ENCODE measurements around the gene TMEM17. TPM values are rescaled to one million over a fixed set of nuclear protein-coding genes. Genes with fewer than 3 reads are reported as not detected.
"Not testable (repeated sequence)": the region's sequence is repeated elsewhere in the genome, so short reads cannot be mapped to it uniquely, and the experiment has no call there.

TMEM17 gene
- total and polyA plus RNA-seq, 2 donors (not counting 1 experiment from before 2014, with no cell fraction given) = 2.5 to 4.9 TPM

DNA sequence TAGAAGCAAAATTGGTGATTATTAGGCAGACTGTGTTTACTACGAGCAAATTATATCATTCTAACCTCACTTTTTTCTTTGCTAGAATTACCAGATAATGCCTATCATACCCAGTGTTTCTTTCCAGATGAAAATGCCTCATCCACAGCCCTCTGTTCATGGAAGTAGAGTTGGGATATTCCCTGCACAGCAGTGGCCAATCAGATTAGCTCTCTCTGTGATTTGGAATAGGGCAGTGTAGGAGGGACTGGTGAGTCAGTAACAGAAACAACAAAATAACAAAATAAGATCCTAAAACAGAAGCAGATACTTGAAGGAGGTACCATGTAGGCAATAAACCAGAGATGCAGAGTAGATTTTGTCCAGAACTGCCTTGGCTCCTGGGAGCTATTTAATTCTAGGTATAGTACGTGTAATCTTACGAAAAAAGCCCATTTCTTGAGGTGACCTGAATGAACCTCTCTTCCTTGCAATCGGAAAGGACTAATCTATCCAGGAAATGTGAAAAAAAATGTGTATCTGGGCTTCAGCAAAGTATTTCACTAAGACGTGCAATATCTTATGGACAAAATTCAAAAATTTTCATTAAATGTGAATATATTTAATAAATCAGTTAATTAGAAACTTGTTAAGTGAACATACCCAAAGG, 18.4 kb upstream of the TMEM17 start:
- H3K9me3 ChIP-seq (ENCODE audit: control insufficient read depth, insufficient read depth, low read depth, low read length) = no peaks in the 10 kb centered on the region
- no peaks in the 10 kb centered on the region for H3K36me3 ChIP-seq (ENCODE audit: control insufficient read depth, insufficient read depth, low read length)
- no peaks in the 10 kb centered on the region for H4K20me1 ChIP-seq (ENCODE audit: control insufficient read depth, extremely low read depth, insufficient read depth, low read length)
- no peak for DNase-seq (ENCODE audit: low read depth in 2 of 2)
- no peak overlapping the region for H3K27ac ChIP-seq (ENCODE audit: insufficient read depth, low read length)
- no peaks in the 10 kb centered on the region for H3K27me3 ChIP-seq (ENCODE audit: control insufficient read depth, insufficient read depth, low read length)
- H3K9ac ChIP-seq (ENCODE audit: insufficient read depth, low read length) = no peak overlapping the region
- H3K4me3 ChIP-seq (replicated peaks in 1 of 4; ENCODE audit: control extremely low read depth in 1 of 4, insufficient read depth in 1 of 4, low read depth in 3 of 4, low read length in 4 of 4) = no peak overlapping the region
- no peaks in the 10 kb centered on the region for H3K4me1 ChIP-seq (ENCODE audit: control insufficient read depth, extremely low read depth, insufficient read depth, low read length)
- no peak overlapping the region for H2AFZ ChIP-seq (ENCODE audit: low read length)
- H3K4me2 ChIP-seq (ENCODE audit: extremely low read depth, insufficient read depth, low read length) = no peak overlapping the region
- H3K79me2 ChIP-seq (ENCODE audit: control insufficient read depth, insufficient read depth, low read length) = no peaks in the 10 kb centered on the region
- TF ChIP-seq, protein P1, sequence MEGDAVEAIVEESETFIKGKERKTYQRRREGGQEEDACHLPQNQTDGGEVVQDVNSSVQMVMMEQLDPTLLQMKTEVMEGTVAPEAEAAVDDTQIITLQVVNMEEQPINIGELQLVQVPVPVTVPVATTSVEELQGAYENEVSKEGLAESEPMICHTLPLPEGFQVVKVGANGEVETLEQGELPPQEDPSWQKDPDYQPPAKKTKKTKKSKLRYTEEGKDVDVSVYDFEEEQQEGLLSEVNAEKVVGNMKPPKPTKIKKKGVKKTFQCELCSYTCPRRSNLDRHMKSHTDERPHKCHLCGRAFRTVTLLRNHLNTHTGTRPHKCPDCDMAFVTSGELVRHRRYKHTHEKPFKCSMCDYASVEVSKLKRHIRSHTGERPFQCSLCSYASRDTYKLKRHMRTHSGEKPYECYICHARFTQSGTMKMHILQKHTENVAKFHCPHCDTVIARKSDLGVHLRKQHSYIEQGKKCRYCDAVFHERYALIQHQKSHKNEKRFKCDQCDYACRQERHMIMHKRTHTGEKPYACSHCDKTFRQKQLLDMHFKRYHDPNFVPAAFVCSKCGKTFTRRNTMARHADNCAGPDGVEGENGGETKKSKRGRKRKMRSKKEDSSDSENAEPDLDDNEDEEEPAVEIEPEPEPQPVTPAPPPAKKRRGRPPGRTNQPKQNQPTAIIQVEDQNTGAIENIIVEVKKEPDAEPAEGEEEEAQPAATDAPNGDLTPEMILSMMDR (conservative IDR thresholded peaks at IDR 0.05 in 1 of 2, IDR thresholded peaks at IDR 0.05 in 1 of 2; ENCODE audit: low read depth in 1 of 2, low read length in 2 of 2) = no peak
- no peak for TF ChIP-seq EZH2 (IDR thresholded peaks at IDR 0.05; ENCODE audit: low read length, missing control alignments)

DNA sequence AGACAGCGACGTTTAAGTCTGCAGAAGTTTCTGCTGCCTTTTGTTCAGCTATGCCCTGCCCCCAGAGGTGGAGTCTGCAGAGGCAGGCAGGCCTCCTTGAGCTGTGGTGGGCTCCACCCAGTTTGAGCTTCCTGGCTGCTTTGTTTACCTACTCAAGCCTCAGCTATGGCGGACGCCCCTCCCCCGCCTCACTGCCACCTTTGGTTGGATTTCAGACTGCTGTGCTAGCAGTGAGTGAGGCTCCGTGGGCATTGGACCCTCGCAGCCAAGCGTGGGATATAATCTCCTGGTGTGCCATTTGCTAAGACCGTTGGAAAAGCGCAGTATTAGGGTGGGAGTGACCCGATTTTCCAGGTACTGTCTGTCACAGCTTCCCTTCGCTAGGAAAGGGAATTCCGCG, 15.1 kb upstream of the TMEM17 start:
- not testable (repeated sequence) for H3K4me3 ChIP-seq (replicated peaks in 1 of 4; ENCODE audit: control extremely low read depth in 1 of 4, insufficient read depth in 1 of 4, low read depth in 3 of 4, low read length in 4 of 4); H3K27ac ChIP-seq (ENCODE audit: insufficient read depth, low read length); H3K36me3 ChIP-seq (ENCODE audit: control insufficient read depth, insufficient read depth, low read length); H3K9ac ChIP-seq (ENCODE audit: insufficient read depth, low read length); H3K9me3 ChIP-seq (ENCODE audit: control insufficient read depth, insufficient read depth, low read depth, low read length); H2AFZ ChIP-seq (ENCODE audit: low read length); H3K27me3 ChIP-seq (ENCODE audit: control insufficient read depth, insufficient read depth, low read length); H3K4me2 ChIP-seq (ENCODE audit: extremely low read depth, insufficient read depth, low read length); H3K79me2 ChIP-seq (ENCODE audit: control insufficient read depth, insufficient read depth, low read length); H4K20me1 ChIP-seq (ENCODE audit: control insufficient read depth, extremely low read depth, insufficient read depth, low read length); H3K4me1 ChIP-seq (ENCODE audit: control insufficient read depth, extremely low read depth, insufficient read depth, low read length); DNase-seq (ENCODE audit: low read depth in 2 of 2)

DNA sequence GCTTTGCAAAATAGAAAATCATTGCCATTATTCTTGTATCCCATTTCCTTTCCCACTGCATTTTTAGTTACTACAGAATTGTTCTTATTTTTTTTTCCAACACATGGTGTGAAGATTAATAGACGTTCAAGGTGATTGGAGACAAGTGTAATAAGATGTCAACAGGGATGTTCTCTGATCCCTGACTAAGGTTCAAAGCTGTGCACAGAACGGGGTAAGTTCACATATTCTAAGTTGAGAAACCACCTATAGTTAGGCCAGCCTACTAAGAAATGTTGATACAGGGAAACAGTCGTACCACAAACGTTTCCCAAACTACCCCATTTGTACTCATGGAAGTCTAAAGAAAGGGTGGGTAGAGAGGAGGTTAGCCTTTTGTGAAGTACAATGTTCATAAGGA, 6.4 kb upstream of the TMEM17 start:
- H3K36me3 ChIP-seq (ENCODE audit: control insufficient read depth, insufficient read depth, low read length) = no peaks in the 10 kb centered on the region

More for the DNA sequence above, 6.4 kb upstream of the TMEM17 start:
- Histone ChIP-seq H4K20me1 (ENCODE audit: control insufficient read depth, extremely low read depth, insufficient read depth, low read length) (no peaks in the 10 kb centered on the region), H2AFZ (ENCODE audit: low read length) (no peak overlapping the region), H3K9ac (ENCODE audit: insufficient read depth, low read length) (no peak overlapping the region), H3K4me3 (replicated peaks in 1 of 4; ENCODE audit: control extremely low read depth in 1 of 4, insufficient read depth in 1 of 4, low read depth in 3 of 4, low read length in 4 of 4) (no peak overlapping the region), H3K27me3 (ENCODE audit: control insufficient read depth, insufficient read depth, low read length) (no peaks in the 10 kb centered on the region), H3K79me2 (ENCODE audit: control insufficient read depth, insufficient read depth, low read length) (no peaks in the 10 kb centered on the region), H3K4me1 (ENCODE audit: control insufficient read depth, extremely low read depth, insufficient read depth, low read length) (no peaks in the 10 kb centered on the region), H3K4me2 (ENCODE audit: extremely low read depth, insufficient read depth, low read length) (no peak overlapping the region), H3K9me3 (ENCODE audit: control insufficient read depth, insufficient read depth, low read depth, low read length) (no peaks in the 10 kb centered on the region), H3K27ac (ENCODE audit: insufficient read depth, low read length) (no peak overlapping the region)
- DNase-seq (ENCODE audit: low read depth in 2 of 2) = no peak
- TF ChIP-seq EZH2 (IDR thresholded peaks at IDR 0.05; ENCODE audit: low read length, missing control alignments) = no peak
- TF ChIP-seq, protein P1 (conservative IDR thresholded peaks at IDR 0.05 in 1 of 2, IDR thresholded peaks at IDR 0.05 in 1 of 2; ENCODE audit: low read depth in 1 of 2, low read length in 2 of 2) = no peak

Measured in fibroblast of lung (primary cell).